Measurements from ENCODE around the gene HOXA5.

DNA sequence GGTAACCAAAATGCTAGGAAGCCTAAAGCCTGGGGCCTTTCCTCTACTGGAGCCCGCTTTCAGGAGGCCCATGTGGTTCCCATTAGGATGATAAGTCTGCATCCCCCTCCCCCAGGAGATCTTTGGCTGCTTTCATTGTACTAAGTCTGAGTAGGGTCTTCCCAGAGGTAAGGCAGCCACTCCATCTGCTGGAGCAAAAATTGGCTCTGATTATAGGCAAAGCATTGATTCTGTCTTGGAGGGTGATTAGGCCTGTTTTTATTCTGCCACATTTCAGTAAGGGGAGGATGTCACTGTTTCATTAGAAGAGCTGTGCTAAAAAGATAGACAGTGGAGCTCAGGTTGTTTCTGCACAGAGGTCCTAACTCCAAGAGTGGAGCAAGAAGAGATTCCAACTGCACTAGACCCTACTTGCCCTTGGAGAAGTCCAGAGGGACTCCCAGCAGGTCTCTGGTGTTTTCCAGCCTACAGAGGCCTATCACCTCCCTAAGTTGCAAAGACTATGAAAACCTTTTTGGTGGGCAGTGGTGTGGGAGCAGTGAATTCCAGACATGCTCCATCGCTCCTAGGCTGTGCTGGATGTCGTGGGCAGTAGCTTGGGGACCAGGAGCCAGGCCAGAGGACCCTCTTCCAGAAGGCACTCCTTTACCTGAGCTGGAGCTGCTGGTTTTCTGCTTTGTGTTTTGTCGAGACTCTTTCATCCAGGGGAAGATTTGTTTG, 33.9 kb downstream of the HOXA5 start:
- TF ChIP-seq, protein P1, sequence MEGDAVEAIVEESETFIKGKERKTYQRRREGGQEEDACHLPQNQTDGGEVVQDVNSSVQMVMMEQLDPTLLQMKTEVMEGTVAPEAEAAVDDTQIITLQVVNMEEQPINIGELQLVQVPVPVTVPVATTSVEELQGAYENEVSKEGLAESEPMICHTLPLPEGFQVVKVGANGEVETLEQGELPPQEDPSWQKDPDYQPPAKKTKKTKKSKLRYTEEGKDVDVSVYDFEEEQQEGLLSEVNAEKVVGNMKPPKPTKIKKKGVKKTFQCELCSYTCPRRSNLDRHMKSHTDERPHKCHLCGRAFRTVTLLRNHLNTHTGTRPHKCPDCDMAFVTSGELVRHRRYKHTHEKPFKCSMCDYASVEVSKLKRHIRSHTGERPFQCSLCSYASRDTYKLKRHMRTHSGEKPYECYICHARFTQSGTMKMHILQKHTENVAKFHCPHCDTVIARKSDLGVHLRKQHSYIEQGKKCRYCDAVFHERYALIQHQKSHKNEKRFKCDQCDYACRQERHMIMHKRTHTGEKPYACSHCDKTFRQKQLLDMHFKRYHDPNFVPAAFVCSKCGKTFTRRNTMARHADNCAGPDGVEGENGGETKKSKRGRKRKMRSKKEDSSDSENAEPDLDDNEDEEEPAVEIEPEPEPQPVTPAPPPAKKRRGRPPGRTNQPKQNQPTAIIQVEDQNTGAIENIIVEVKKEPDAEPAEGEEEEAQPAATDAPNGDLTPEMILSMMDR (IDR thresholded peaks at IDR 0.05): no peak
- TF ChIP-seq POLR2A (IDR thresholded peaks at IDR 0.05): no peak
